MM.1S (cell line): ENCODE measurements around the gene ARF6.

Experiments
- DNase-seq: peaks from one replicate; pipeline ENCODE4 v3.0.0-alpha.2; 2015
- H2AFZ ChIP-seq: fragments of 300-600 bp; sonication (generic); 2 replicates; pipeline ENCODE4 v1.6.0; 2016; ENCODE audit warnings: antibody characterized with exemption, low read length
- H3F3A ChIP-seq: fragments of 300-600 bp; sonication (generic); 2 replicates; pipeline ENCODE4 v1.6.1; 2016; ENCODE audit warnings: mild to moderate bottlenecking, antibody characterized with exemption, low read length, moderate library complexity, mixed read lengths; ENCODE audit not compliant: insufficient read depth
- H3K27ac ChIP-seq: fragments of 300-600 bp; sonication (generic); 2 replicates; pipeline ENCODE4 v1.5.1; 2016; ENCODE audit warnings: mild to moderate bottlenecking, low read length
- H3K27me3 ChIP-seq: fragments of 300-600 bp; sonication (generic); replicated peaks from 2 replicates; pipeline ENCODE4 v1.6.0; 2016; ENCODE audit warnings: low read length; ENCODE audit not compliant: insufficient read depth
- H3K36me3 ChIP-seq: fragments of 300-600 bp; sonication (generic); replicated peaks from 2 replicates; pipeline ENCODE4 v1.6.1; 2016; ENCODE audit warnings: mild to moderate bottlenecking, low read length, mixed read lengths; ENCODE audit not compliant: insufficient read depth
- H3K4me1 ChIP-seq: fragments of 300-600 bp; sonication (generic); 2 replicates; pipeline ENCODE4 v1.6.1; 2016; ENCODE audit warnings: low read length, mixed read lengths
- H3K4me2 ChIP-seq: fragments of 300-600 bp; sonication (generic); 2 replicates; pipeline ENCODE4 v1.6.0; 2016; ENCODE audit warnings: low read depth, low read length
- H3K4me3 ChIP-seq: fragments of 300-600 bp; sonication (generic); 2 replicates; pipeline ENCODE4 v1.5.1; 2016; ENCODE audit warnings: low read length, mixed read lengths
- H3K79me2 ChIP-seq: fragments of 300-600 bp; sonication (generic); 2 replicates; pipeline ENCODE4 v1.6.1; 2016; ENCODE audit warnings: mixed run types, low read length, mixed read lengths
- H3K9ac ChIP-seq: fragments of 300-600 bp; sonication (generic); 2 replicates; pipeline ENCODE4 v1.6.1; 2016; ENCODE audit warnings: low read length, mixed read lengths
- H3K9me2 ChIP-seq: fragments of 300-600 bp; sonication (generic); replicated peaks from 2 replicates; pipeline ENCODE4 v1.6.1; 2016; ENCODE audit warnings: mild to moderate bottlenecking, low read length, mixed read lengths; ENCODE audit not compliant: insufficient read depth
- H3K9me3 ChIP-seq: fragments of 300-600 bp; sonication (generic); replicated peaks from 2 replicates; pipeline ENCODE4 v1.6.1; 2016; ENCODE audit warnings: mild to moderate bottlenecking, low read length, mixed read lengths; ENCODE audit not compliant: insufficient read depth
- H4K20me1 ChIP-seq: fragments of 300-600 bp; sonication (generic); 2 replicates; pipeline ENCODE4 v1.6.1; 2016; ENCODE audit warnings: mild to moderate bottlenecking, low read length, moderate library complexity, mixed read lengths; ENCODE audit not compliant: insufficient read depth
- CTCF ChIP-seq: fragments of 300-600 bp; sonication (generic); IDR thresholded peaks from 2 replicates; pipeline ENCODE4 v1.5.1; 2016; ENCODE audit warnings: antibody characterized with exemption, low read length, mixed read lengths
- EZH2 ChIP-seq: fragments of 300-600 bp; sonication (generic); optimal IDR thresholded peaks from 2 replicates; pipeline ENCODE3; 2017; ENCODE audit warnings: low read depth, mild to moderate bottlenecking, antibody characterized with exemption, low read length, mixed read lengths
- EZH2phosphoT487 ChIP-seq: fragments of 300-600 bp; sonication (generic); IDR thresholded peaks from 2 replicates; pipeline ENCODE4 v1.6.1; 2018; ENCODE audit warnings: antibody characterized with exemption, low read length

ARF6 gene

GRCh38 chr14:49879646-49880204 is 13.2 kb upstream of the ARF6 start:
- Histone ChIP-seq H3K4me1 (no peaks in the 10 kb centered on the region), H3K27ac (peak overlapping the region; percentile 31; the same call in 1 of the 2 replicates), H3K4me3 (no peak overlapping the region)

GRCh38 chr14:49880267-49881064 is 12.4 kb upstream of the ARF6 start:
- no peak overlapping the region for H3K4me2 ChIP-seq
- no peaks in the 10 kb centered on the region for H3K9me2 ChIP-seq
- no peak for TF ChIP-seq EZH2phosphoT487
- TF ChIP-seq CTCF = no peak
- TF ChIP-seq EZH2 = no peak
- no peaks in the 10 kb centered on the region for H3K4me1 ChIP-seq
- no peaks in the 10 kb centered on the region for H3K79me2 ChIP-seq
- H2AFZ ChIP-seq = no peak overlapping the region
- peak overlapping the region; percentile 31; the same call in 1 of the 2 replicates for H3K27ac ChIP-seq
- no peak for DNase-seq
- H3K27me3 ChIP-seq = no peaks in the 10 kb centered on the region
- no peaks in the 10 kb centered on the region for H3K36me3 ChIP-seq
- H3K9ac ChIP-seq = no peak overlapping the region
- no peak overlapping the region for H3K4me3 ChIP-seq
- no peaks in the 10 kb centered on the region for H3K9me3 ChIP-seq
- H4K20me1 ChIP-seq = no peaks in the 10 kb centered on the region
- no peaks in the 10 kb centered on the region for H3F3A ChIP-seq

More at GRCh38 chr14:49879646-49880204, 13.2 kb upstream of the ARF6 start:
- no peak overlapping the region for H3K9ac ChIP-seq
- no peaks in the 10 kb centered on the region for H3K27me3 ChIP-seq
- no peak for TF ChIP-seq EZH2phosphoT487
- TF ChIP-seq EZH2 = no peak
- TF ChIP-seq CTCF = peak; percentile 52
- no peaks in the 10 kb centered on the region for H3K9me3 ChIP-seq
- H3F3A ChIP-seq = no peaks in the 10 kb centered on the region
- H3K79me2 ChIP-seq = no peaks in the 10 kb centered on the region
- no peaks in the 10 kb centered on the region for H3K36me3 ChIP-seq
- H4K20me1 ChIP-seq = no peaks in the 10 kb centered on the region
- peak; percentile 59 for DNase-seq
- H3K4me2 ChIP-seq = no peak overlapping the region
- no peak overlapping the region for H2AFZ ChIP-seq
- H3K9me2 ChIP-seq = no peaks in the 10 kb centered on the region

GRCh38 chr14:49881350-49882001 is 11.4 kb upstream of the ARF6 start:
- Histone ChIP-seq H3K9me3 (no peaks in the 10 kb centered on the region), H3K36me3 (no peaks in the 10 kb centered on the region), H2AFZ (no peak overlapping the region), H3K27ac (no peak overlapping the region), H3F3A (no peaks in the 10 kb centered on the region), H3K4me1 (no peaks in the 10 kb centered on the region), H3K27me3 (no peaks in the 10 kb centered on the region), H3K9ac (no peak overlapping the region), H3K79me2 (no peaks in the 10 kb centered on the region), H3K9me2 (no peaks in the 10 kb centered on the region), H3K4me2 (no peak overlapping the region), H4K20me1 (no peaks in the 10 kb centered on the region), H3K4me3 (no peak overlapping the region)
- TF ChIP-seq CTCF (no peak), EZH2phosphoT487 (no peak), EZH2 (no peak)
- no peak for DNase-seq
